DOHH2 (cell line): ENCODE data around the gene STON2.

ENCODE experiments used
- H3F3A ChIP-seq: fragments of 200-600 bp; sonication (generic), shearing (Covaris generic); 2 replicates; pipeline ENCODE4 v1.6.0; 2016; ENCODE audit warnings: antibody characterized with exemption, mild to moderate bottlenecking; ENCODE audit not compliant: control insufficient read depth, insufficient read depth
- H3K27ac ChIP-seq: fragments of 200-600 bp; sonication (generic); 2 replicates; pipeline ENCODE4 v1.5.1; 2014; ENCODE audit warnings: low read depth, mild to moderate bottlenecking, low read length, moderate library complexity
- H3K27me3 ChIP-seq: fragments of 200-600 bp; sonication (generic); 2 replicates; pipeline ENCODE4 v1.6.1; 2014; ENCODE audit warnings: mild to moderate bottlenecking, low read length, mixed read lengths; ENCODE audit not compliant: control insufficient read depth
- H3K36me3 ChIP-seq: fragments of 200-600 bp; sonication (generic); 2 replicates; pipeline ENCODE4 v1.6.1; 2014; ENCODE audit warnings: mild to moderate bottlenecking, low read length, moderate library complexity, mixed read lengths; ENCODE audit not compliant: control insufficient read depth
- H3K4me1 ChIP-seq: fragments of 200-600 bp; sonication (generic); 2 replicates; pipeline ENCODE4 v1.6.1; 2014; ENCODE audit warnings: mild to moderate bottlenecking, low read length, mixed read lengths; ENCODE audit not compliant: control insufficient read depth
- H3K4me2 ChIP-seq: fragments of 200-600 bp; sonication (generic); 2 replicates; pipeline ENCODE4 v1.6.0; 2014; ENCODE audit warnings: mild to moderate bottlenecking, low read length, moderate library complexity
- H3K4me3 ChIP-seq: fragments of 200-600 bp; sonication (generic); 2 replicates; pipeline ENCODE4 v1.5.1; 2014; ENCODE audit warnings: mild to moderate bottlenecking, low read length, mixed read lengths
- H3K79me2 ChIP-seq: fragments of 200-600 bp; sonication (generic); 2 replicates; pipeline ENCODE4 v1.6.1; 2014; ENCODE audit warnings: mild to moderate bottlenecking, low read length, mixed read lengths; ENCODE audit not compliant: control insufficient read depth
- H3K9me2 ChIP-seq: fragments of 200-600 bp; sonication (generic); replicated peaks from 2 replicates; pipeline ENCODE4 v1.6.1; 2014; ENCODE audit warnings: mild to moderate bottlenecking, low read length, mixed read lengths; ENCODE audit not compliant: control insufficient read depth
- H3K9me3 ChIP-seq: fragments of 200-600 bp; sonication (generic); 2 replicates; pipeline ENCODE4 v1.6.1; 2014; ENCODE audit warnings: antibody characterized with exemption, low read length, mixed read lengths; ENCODE audit not compliant: control insufficient read depth, insufficient read depth
- H4K20me1 ChIP-seq: fragments of 200-600 bp; sonication (generic); 2 replicates; pipeline ENCODE4 v1.6.0; 2014; ENCODE audit warnings: low read depth, mild to moderate bottlenecking, antibody characterized with exemption, low read length, moderate library complexity; ENCODE audit not compliant: control insufficient read depth, insufficient read depth
- EZH2phosphoT487 ChIP-seq: fragments of 200-600 bp; sonication (generic); IDR thresholded peaks from 2 replicates; pipeline ENCODE4 v1.6.1; 2017; ENCODE audit warnings: borderline replicate concordance, mild to moderate bottlenecking, antibody characterized with exemption, low read length, moderate library complexity, mixed read lengths
- TF ChIP-seq, protein P1 (sequence below): fragments of 200-600 bp; sonication (generic); IDR thresholded peaks from one replicate; pipeline ENCODE4 v1.5.1; 2014; ENCODE audit warnings: antibody characterized with exemption, mild to moderate bottlenecking, low read depth, low read length; ENCODE audit not compliant: poor library complexity, severe bottlenecking

STON2 gene

GRCh38 chr14:81311778-81312177 lies 88.3 kb downstream of the STON2 start:
- no peaks in the 10 kb centered on the region for H3K9me2 ChIP-seq
- H3K4me1 ChIP-seq, result peaks cover 21% of the 10 kb centered on the region
- TF ChIP-seq EZH2phosphoT487, result no peak
- no peak overlapping the region for H3K27ac ChIP-seq
- H3K36me3 ChIP-seq, result no peaks in the 10 kb centered on the region
- H4K20me1 ChIP-seq, result no peaks in the 10 kb centered on the region
- no peak overlapping the region for H3K4me2 ChIP-seq
- 0 out of 2 replicates have a peak, but pooled peaks cover 3% of the 10 kb centered on the region for H3K27me3 ChIP-seq
- H3K4me3 ChIP-seq, result no peak overlapping the region
- no peaks in the 10 kb centered on the region for H3F3A ChIP-seq
- no peaks in the 10 kb centered on the region for H3K9me3 ChIP-seq
- no peaks in the 10 kb centered on the region for H3K79me2 ChIP-seq

DNA sequence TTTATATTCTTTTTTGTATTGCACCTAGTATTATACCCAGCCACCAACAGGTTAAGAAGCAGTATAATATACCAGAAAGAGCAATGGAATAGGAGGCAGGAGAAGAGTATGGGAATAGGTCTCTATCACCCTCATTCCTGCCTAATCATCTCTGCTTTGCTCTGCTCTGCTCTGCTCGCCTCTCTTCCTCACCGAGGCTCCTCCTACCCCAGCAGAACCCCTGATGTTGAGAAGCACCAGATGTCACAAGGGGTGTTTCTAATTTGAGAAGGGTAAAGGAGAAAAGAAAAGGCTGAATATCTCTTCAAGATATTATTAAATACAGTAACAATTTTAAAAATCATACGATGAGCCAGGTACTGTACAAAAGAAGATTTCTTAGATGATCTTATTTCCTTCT lies 89.0 kb downstream of the STON2 start:
- Histone ChIP-seq H4K20me1 (no peaks in the 10 kb centered on the region), H3F3A (no peaks in the 10 kb centered on the region), H3K4me1 (peaks cover 26% of the 10 kb centered on the region), H3K79me2 (no peaks in the 10 kb centered on the region), H3K36me3 (no peaks in the 10 kb centered on the region), H3K27me3 (0 out of 2 replicates have a peak, but pooled peaks cover 3% of the 10 kb centered on the region), H3K4me3 (no peak overlapping the region), H3K9me2 (no peaks in the 10 kb centered on the region), H3K9me3 (no peaks in the 10 kb centered on the region), H3K27ac (no peak overlapping the region), H3K4me2 (no peak overlapping the region)
- TF ChIP-seq, protein P1, sequence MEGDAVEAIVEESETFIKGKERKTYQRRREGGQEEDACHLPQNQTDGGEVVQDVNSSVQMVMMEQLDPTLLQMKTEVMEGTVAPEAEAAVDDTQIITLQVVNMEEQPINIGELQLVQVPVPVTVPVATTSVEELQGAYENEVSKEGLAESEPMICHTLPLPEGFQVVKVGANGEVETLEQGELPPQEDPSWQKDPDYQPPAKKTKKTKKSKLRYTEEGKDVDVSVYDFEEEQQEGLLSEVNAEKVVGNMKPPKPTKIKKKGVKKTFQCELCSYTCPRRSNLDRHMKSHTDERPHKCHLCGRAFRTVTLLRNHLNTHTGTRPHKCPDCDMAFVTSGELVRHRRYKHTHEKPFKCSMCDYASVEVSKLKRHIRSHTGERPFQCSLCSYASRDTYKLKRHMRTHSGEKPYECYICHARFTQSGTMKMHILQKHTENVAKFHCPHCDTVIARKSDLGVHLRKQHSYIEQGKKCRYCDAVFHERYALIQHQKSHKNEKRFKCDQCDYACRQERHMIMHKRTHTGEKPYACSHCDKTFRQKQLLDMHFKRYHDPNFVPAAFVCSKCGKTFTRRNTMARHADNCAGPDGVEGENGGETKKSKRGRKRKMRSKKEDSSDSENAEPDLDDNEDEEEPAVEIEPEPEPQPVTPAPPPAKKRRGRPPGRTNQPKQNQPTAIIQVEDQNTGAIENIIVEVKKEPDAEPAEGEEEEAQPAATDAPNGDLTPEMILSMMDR, result no peak
- TF ChIP-seq EZH2phosphoT487, result no peak

DNA sequence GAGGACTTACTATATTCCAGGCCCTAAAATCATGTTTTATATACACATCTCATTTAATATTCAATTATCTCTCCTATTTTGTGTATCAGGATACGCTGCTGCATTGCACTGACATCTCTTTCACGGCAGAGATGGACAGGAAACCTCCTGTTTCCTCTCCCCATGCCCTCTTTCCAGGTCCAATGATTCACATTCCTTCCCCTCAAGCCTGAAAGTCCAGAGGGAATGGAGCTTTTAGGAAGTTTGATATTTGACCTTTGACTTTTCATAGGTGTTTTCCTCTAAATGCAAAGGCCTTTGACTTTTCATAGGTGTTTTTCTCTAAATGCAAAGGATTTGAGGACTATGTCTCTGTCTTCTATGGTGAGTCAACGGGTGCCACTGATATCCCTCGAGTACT lies 89.5 kb downstream of the STON2 start:
- Histone ChIP-seq H3K9me3 (no peaks in the 10 kb centered on the region), H3K4me2 (no peak overlapping the region), H3K79me2 (no peaks in the 10 kb centered on the region), H3K9me2 (no peaks in the 10 kb centered on the region), H3F3A (no peaks in the 10 kb centered on the region), H3K4me1 (peaks cover 26% of the 10 kb centered on the region), H3K27ac (no peak overlapping the region), H3K36me3 (no peaks in the 10 kb centered on the region), H3K27me3 (0 out of 2 replicates have a peak, but pooled peaks cover 3% of the 10 kb centered on the region), H4K20me1 (no peaks in the 10 kb centered on the region), H3K4me3 (no peak overlapping the region)
- TF ChIP-seq, protein P1, result no peak
- no peak for TF ChIP-seq EZH2phosphoT487

DNA sequence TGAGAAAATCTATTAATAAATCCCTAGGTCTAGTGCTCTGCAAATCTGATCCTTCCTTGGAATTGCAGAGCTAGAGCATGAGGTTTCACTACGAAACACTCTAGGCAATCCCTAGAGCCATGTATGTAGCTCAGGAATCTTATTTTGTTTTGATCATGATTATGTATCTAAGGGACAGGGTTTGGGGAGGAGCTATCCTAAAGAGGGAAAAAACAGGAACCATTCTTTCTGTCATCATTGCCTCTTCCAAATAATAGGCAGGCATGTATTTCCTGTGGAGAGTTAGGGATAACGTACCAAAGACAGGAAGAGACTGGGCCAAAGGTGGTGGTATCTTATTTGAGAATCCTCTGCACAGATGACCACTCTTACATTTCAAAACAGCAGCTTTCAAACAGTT lies 90.6 kb downstream of the STON2 start:
- TF ChIP-seq EZH2phosphoT487, result no peak
- TF ChIP-seq, protein P1, result no peak
- H3K36me3 ChIP-seq, result no peaks in the 10 kb centered on the region
- no peaks in the 10 kb centered on the region for H3K79me2 ChIP-seq
- H3K4me1 ChIP-seq, result peaks cover 26% of the 10 kb centered on the region
- H3K27me3 ChIP-seq, result 0 out of 2 replicates have a peak, but pooled peaks cover 3% of the 10 kb centered on the region
- H3K27ac ChIP-seq, result no peak overlapping the region
- no peaks in the 10 kb centered on the region for H3K9me3 ChIP-seq
- H3F3A ChIP-seq, result no peaks in the 10 kb centered on the region
- no peak overlapping the region for H3K4me2 ChIP-seq
- H3K9me2 ChIP-seq, result no peaks in the 10 kb centered on the region
- H4K20me1 ChIP-seq, result no peaks in the 10 kb centered on the region
- H3K4me3 ChIP-seq, result no peak overlapping the region
